ENCODE data around the gene PHKB. TPM values are rescaled to one million over a fixed set of nuclear protein-coding genes. Genes with fewer than 3 reads are reported as not detected.
"Not testable (repeated sequence)": the region's sequence is repeated elsewhere in the genome, so short reads cannot be mapped to it uniquely, and the experiment has no call there.

Gene PHKB
- polyA plus RNA-seq, 2 donors, result 19.5 to 21.2 TPM

DNA sequence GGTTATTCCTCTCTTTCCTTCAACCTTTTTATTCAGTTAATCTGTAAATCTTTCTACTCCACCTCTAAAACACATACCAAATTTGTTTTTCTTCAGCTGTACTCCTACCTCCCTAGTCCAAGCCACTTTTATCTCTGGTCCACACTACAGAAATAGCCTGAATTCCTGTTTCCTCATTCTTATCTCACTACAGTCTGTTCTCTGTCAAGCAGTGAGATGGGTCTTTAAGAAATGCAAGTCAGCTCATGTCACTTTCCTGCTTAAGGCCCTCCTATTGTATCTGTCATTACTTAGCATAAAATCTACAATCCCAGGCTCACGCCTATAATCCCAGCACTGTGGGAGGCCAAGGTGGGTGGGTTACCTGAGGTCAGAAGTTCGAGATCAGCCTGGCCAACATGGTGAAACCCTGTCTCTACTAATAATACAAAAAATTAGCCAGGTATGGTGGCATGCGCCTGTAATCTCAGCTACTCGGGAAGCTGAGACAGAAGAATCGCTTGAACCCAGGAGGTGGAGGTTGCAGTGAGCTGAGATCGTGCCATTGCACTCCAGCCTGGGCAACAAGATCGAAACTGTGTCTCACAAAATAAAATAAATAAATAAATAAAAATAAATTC lies 7.0 kb downstream of the PHKB start:
- 90 to 94% methylated on average over 7 of the region's 7 CpGs for WGBS, 2 donors
- H3K4me1 ChIP-seq (ENCODE audit: control insufficient read depth in 2 of 2, insufficient read depth in 2 of 2, low read length in 1 of 2); H3K9me3 ChIP-seq (ENCODE audit: control insufficient read depth in 2 of 2, insufficient read depth in 1 of 2, low read depth in 1 of 2, low read length in 1 of 2); H3K4me3 ChIP-seq (ENCODE audit: low read depth in 1 of 2, low read length in 2 of 2); H3K27me3 ChIP-seq (ENCODE audit: control insufficient read depth in 1 of 2, insufficient read depth in 2 of 2, low read length in 2 of 2); H3K36me3 ChIP-seq (ENCODE audit: control insufficient read depth in 2 of 2, insufficient read depth in 2 of 2, low read length in 1 of 2); H3K27ac ChIP-seq (ENCODE audit: low read depth in 2 of 2, low read length in 1 of 2): not testable (repeated sequence)

DNA sequence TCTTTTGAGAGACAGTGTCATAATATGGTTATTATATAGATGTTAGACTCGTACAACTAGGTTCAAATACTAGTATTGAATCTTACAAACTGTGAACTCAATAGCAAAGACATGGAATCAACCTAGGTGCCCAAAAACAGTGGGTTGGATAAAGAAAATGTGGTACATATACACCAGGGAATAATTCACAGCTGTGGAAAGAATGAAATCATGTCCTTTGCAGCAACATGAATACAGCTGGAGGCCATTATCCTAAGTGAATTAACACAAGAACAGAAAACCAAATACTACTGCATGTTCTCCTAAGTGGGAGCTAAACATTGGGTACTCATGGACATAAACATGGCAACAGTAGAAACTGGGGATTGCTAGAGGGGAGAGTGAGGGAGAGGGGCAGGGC lies 8.1 kb downstream of the PHKB start:
- Histone ChIP-seq H3K9me3 (ENCODE audit: control insufficient read depth in 2 of 2, insufficient read depth in 1 of 2, low read depth in 1 of 2, low read length in 1 of 2) (no peaks in the 10 kb centered on the region), H3K4me1 (ENCODE audit: control insufficient read depth in 2 of 2, insufficient read depth in 2 of 2, low read length in 1 of 2) (no peaks in the 10 kb centered on the region), H3K27me3 (ENCODE audit: control insufficient read depth in 1 of 2, insufficient read depth in 2 of 2, low read length in 2 of 2) (no peaks in the 10 kb centered on the region), H3K27ac (ENCODE audit: low read depth in 2 of 2, low read length in 1 of 2) (no peak overlapping the region), H3K36me3 (ENCODE audit: control insufficient read depth in 2 of 2, insufficient read depth in 2 of 2, low read length in 1 of 2) (peaks cover 0 to 4% of the 10 kb centered on the region in 2 donors), H3K4me3 (ENCODE audit: low read depth in 1 of 2, low read length in 2 of 2) (no peak overlapping the region)
- WGBS, 2 donors, result 92 to 95% methylated on average over 1 of the region's 1 CpG

DNA sequence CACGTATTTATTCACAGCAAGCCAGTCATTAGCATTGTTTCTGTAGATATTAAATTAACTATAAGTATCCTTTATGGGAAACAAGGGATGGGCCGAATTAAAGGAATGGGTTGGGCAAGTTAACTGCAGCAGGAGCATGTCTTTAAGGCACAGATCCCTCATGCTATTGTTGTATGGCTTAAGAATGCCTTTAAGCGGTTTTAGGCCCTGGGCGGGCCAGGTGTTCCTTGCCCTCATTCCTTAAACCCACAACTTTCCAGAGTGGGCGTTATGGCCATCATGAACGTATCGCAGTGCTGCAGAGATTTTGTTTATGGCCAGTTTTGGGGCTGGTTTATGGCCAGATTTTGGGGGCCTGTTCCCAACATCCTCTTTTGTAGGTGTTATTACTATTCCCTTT lies 9.1 kb downstream of the PHKB start:
- H3K27ac ChIP-seq (ENCODE audit: low read depth in 2 of 2, low read length in 1 of 2), result no peak overlapping the region
- H3K4me1 ChIP-seq (ENCODE audit: control insufficient read depth in 2 of 2, insufficient read depth in 2 of 2, low read length in 1 of 2), result no peaks in the 10 kb centered on the region
- H3K36me3 ChIP-seq (ENCODE audit: control insufficient read depth in 2 of 2, insufficient read depth in 2 of 2, low read length in 1 of 2), result no peaks in the 10 kb centered on the region
- no peaks in the 10 kb centered on the region for H3K27me3 ChIP-seq (ENCODE audit: control insufficient read depth in 1 of 2, insufficient read depth in 2 of 2, low read length in 2 of 2)
- no peaks in the 10 kb centered on the region for H3K9me3 ChIP-seq (ENCODE audit: control insufficient read depth in 2 of 2, insufficient read depth in 1 of 2, low read depth in 1 of 2, low read length in 1 of 2)
- no peak overlapping the region for H3K4me3 ChIP-seq (ENCODE audit: low read depth in 1 of 2, low read length in 2 of 2)
- 79 to 82% methylated on average over 7 of the region's 7 CpGs for WGBS, 2 donors

DNA sequence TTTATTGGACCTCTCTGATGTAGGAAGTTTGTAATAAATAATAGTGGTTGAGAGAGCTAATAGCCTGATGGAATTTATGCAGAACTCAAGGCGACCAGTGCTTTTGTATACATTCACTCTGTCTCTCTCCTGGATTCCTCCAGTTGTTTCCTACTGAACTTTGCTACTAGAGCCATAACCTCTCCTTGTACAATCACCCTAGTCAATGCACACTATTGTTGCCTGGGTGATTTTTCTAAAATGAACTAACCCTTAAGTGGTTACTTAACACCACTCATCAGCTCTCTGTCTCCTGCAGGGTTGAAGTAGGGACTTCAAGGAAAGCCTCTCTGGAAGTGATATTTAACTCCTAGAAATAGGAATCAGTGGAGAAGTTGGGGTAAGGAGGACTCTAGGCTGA lies 9.7 kb downstream of the PHKB start:
- H3K36me3 ChIP-seq (ENCODE audit: control insufficient read depth in 2 of 2, insufficient read depth in 2 of 2, low read length in 1 of 2), result no peaks in the 10 kb centered on the region
- H3K9me3 ChIP-seq (ENCODE audit: control insufficient read depth in 2 of 2, insufficient read depth in 1 of 2, low read depth in 1 of 2, low read length in 1 of 2), result no peaks in the 10 kb centered on the region
- no peak overlapping the region for H3K4me3 ChIP-seq (ENCODE audit: low read depth in 1 of 2, low read length in 2 of 2)
- 94 to 95% methylated on average over 1 of the region's 1 CpG for WGBS, 2 donors
- H3K27me3 ChIP-seq (ENCODE audit: control insufficient read depth in 1 of 2, insufficient read depth in 2 of 2, low read length in 2 of 2), result no peaks in the 10 kb centered on the region
- H3K27ac ChIP-seq (ENCODE audit: low read depth in 2 of 2, low read length in 1 of 2), result no peak overlapping the region
- no peaks in the 10 kb centered on the region for H3K4me1 ChIP-seq (ENCODE audit: control insufficient read depth in 2 of 2, insufficient read depth in 2 of 2, low read length in 1 of 2)

DNA sequence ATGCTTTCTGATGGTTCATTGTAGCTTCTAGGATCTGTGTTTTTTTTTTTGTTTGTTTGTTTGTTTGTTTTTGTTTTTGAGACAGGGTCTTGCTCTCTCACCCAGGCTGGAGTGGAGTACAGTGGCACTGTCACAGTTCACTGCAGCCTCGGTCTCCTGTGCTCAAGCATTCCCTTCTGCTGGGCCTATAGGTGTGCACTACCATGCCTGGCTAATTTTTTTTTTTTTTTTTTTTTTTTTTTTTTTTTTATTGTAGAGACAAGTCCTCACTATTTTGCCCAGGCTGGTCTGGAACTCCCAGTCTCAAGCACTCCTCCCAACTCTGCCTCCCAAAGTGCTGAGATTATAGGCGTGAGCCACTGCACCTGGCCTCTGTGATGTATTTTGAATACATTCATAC lies 11.9 kb downstream of the PHKB start:
- 89 to 95% methylated on average over 2 of the region's 2 CpGs for WGBS, 2 donors
- not testable (repeated sequence) for H3K27ac ChIP-seq (ENCODE audit: low read depth in 2 of 2, low read length in 1 of 2); H3K4me1 ChIP-seq (ENCODE audit: control insufficient read depth in 2 of 2, insufficient read depth in 2 of 2, low read length in 1 of 2); H3K9me3 ChIP-seq (ENCODE audit: control insufficient read depth in 2 of 2, insufficient read depth in 1 of 2, low read depth in 1 of 2, low read length in 1 of 2); H3K4me3 ChIP-seq (ENCODE audit: low read depth in 1 of 2, low read length in 2 of 2); H3K36me3 ChIP-seq (ENCODE audit: control insufficient read depth in 2 of 2, insufficient read depth in 2 of 2, low read length in 1 of 2); H3K27me3 ChIP-seq (ENCODE audit: control insufficient read depth in 1 of 2, insufficient read depth in 2 of 2, low read length in 2 of 2)

DNA sequence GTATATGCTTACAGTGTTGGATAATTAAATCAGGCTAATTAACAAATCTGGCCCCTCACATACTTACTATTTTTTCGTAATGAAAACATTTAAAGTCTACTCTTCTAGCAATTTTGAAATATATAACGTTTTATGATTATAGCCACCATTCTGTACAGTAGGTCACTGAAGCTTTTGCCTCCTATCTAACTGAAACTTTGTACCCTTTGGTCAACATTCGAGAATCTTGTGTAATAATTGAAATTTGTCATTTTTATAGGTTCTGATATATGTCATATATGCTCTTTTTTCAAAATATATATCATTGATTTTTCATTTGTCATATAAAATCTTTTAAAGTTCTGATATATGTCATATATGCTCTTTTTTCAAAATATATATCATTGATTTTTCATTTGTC lies 12.7 kb downstream of the PHKB start:
- no peaks in the 10 kb centered on the region for H3K4me1 ChIP-seq (ENCODE audit: control insufficient read depth in 2 of 2, insufficient read depth in 2 of 2, low read length in 1 of 2)
- no peaks in the 10 kb centered on the region for H3K9me3 ChIP-seq (ENCODE audit: control insufficient read depth in 2 of 2, insufficient read depth in 1 of 2, low read depth in 1 of 2, low read length in 1 of 2)
- H3K27me3 ChIP-seq (ENCODE audit: control insufficient read depth in 1 of 2, insufficient read depth in 2 of 2, low read length in 2 of 2), result no peaks in the 10 kb centered on the region
- 88 to 93% methylated on average over 3 of the region's 3 CpGs for WGBS, 2 donors
- H3K36me3 ChIP-seq (ENCODE audit: control insufficient read depth in 2 of 2, insufficient read depth in 2 of 2, low read length in 1 of 2), result no peaks in the 10 kb centered on the region
- no peak overlapping the region for H3K27ac ChIP-seq (ENCODE audit: low read depth in 2 of 2, low read length in 1 of 2)
- no peak overlapping the region for H3K4me3 ChIP-seq (ENCODE audit: low read depth in 1 of 2, low read length in 2 of 2)

DNA sequence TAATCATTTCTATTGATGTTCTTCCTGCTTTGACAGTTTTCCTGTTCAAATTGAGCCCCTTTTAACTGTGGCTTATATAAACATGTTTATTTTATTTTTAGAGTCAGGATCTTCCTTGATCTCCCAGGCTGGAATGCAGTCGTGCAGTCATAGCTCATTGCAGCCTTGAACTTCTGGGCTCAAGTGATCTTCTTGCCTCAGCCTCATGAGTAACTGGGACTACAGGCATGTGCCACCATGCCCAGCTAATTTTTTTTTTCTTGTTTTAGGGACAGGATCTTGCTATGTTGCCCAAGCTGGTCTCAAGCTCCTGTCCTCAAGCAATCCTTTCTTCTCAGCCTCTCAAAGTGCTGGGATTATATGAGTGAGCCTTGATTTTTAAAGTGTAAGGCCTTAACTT lies 14.7 kb downstream of the PHKB start:
- H3K27me3 ChIP-seq (ENCODE audit: control insufficient read depth in 1 of 2, insufficient read depth in 2 of 2, low read length in 2 of 2), result no peaks in the 10 kb centered on the region
- no peaks in the 10 kb centered on the region for H3K9me3 ChIP-seq (ENCODE audit: control insufficient read depth in 2 of 2, insufficient read depth in 1 of 2, low read depth in 1 of 2, low read length in 1 of 2)
- H3K36me3 ChIP-seq (ENCODE audit: control insufficient read depth in 2 of 2, insufficient read depth in 2 of 2, low read length in 1 of 2), result no peaks in the 10 kb centered on the region
- 29 to 33% methylated on average over 1 of the region's 1 CpG for WGBS, 2 donors
- H3K27ac ChIP-seq (ENCODE audit: low read depth in 2 of 2, low read length in 1 of 2), result no peak overlapping the region
- no peaks in the 10 kb centered on the region for H3K4me1 ChIP-seq (ENCODE audit: control insufficient read depth in 2 of 2, insufficient read depth in 2 of 2, low read length in 1 of 2)
- no peak overlapping the region for H3K4me3 ChIP-seq (ENCODE audit: low read depth in 1 of 2, low read length in 2 of 2)

DNA sequence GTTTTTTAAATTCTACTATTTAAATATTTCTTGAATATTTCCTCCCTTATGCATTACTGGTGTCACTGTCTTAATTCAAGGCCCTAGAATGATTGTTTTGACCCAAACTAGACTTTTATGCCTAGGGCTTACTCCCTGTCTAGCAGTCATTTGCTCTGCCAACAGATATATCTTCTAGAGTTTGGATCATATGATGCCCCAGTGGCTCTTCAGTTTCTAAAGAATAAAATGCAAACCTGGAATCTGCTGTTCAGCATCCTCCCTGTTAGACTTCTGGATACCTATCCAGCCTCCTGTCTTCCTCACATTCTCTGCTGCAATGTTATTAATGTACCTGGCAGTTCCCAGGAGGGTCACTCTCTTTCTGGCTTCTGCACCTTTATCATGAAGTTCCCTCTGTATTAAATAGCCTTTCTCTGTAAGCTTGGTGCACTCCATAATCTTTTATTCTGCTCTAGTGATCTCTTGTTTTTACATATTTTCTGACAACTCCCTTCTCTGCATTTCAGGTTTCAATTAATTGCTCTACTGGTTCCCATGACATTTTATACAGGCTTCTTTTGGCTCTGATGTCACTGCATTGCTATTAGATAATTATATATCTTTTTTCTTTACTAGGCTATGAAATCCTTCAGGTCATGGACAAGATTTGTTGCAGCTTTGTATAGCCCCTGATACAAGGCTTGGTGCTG lies 15.7 kb downstream of the PHKB start:
- Histone ChIP-seq H3K36me3 (ENCODE audit: control insufficient read depth in 2 of 2, insufficient read depth in 2 of 2, low read length in 1 of 2) (no peaks in the 10 kb centered on the region), H3K4me3 (ENCODE audit: low read depth in 1 of 2, low read length in 2 of 2) (no peak overlapping the region), H3K9me3 (ENCODE audit: control insufficient read depth in 2 of 2, insufficient read depth in 1 of 2, low read depth in 1 of 2, low read length in 1 of 2) (no peaks in the 10 kb centered on the region), H3K27me3 (ENCODE audit: control insufficient read depth in 1 of 2, insufficient read depth in 2 of 2, low read length in 2 of 2) (no peaks in the 10 kb centered on the region), H3K27ac (ENCODE audit: low read depth in 2 of 2, low read length in 1 of 2) (no peak overlapping the region), H3K4me1 (ENCODE audit: control insufficient read depth in 2 of 2, insufficient read depth in 2 of 2, low read length in 1 of 2) (no peaks in the 10 kb centered on the region)

DNA sequence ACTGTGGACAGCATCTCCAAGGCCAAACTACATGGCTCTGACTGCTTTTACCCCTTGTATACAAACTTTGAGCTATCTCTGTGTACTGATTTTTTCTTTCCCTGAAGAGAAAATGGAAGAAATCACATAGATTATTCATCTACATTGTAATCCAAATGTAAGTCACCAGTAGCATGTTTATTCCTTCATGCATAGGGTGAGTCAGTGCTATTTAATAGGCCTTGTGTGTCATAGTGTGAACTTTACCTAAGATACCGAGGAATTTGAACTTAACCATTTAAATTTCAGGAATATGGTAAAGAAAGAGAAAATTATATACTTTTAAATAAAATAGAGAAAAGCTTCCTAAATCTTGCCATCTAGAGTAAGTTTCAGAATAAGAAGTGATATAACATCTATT lies 16.5 kb downstream of the PHKB start:
- 56 to 75% methylated on average over 1 of the region's 1 CpG for WGBS, 2 donors
- Histone ChIP-seq H3K27me3 (ENCODE audit: control insufficient read depth in 1 of 2, insufficient read depth in 2 of 2, low read length in 2 of 2) (no peaks in the 10 kb centered on the region), H3K4me1 (ENCODE audit: control insufficient read depth in 2 of 2, insufficient read depth in 2 of 2, low read length in 1 of 2) (no peaks in the 10 kb centered on the region), H3K36me3 (ENCODE audit: control insufficient read depth in 2 of 2, insufficient read depth in 2 of 2, low read length in 1 of 2) (no peaks in the 10 kb centered on the region), H3K4me3 (ENCODE audit: low read depth in 1 of 2, low read length in 2 of 2) (no peak overlapping the region), H3K9me3 (ENCODE audit: control insufficient read depth in 2 of 2, insufficient read depth in 1 of 2, low read depth in 1 of 2, low read length in 1 of 2) (no peaks in the 10 kb centered on the region), H3K27ac (ENCODE audit: low read depth in 2 of 2, low read length in 1 of 2) (no peak overlapping the region)

DNA sequence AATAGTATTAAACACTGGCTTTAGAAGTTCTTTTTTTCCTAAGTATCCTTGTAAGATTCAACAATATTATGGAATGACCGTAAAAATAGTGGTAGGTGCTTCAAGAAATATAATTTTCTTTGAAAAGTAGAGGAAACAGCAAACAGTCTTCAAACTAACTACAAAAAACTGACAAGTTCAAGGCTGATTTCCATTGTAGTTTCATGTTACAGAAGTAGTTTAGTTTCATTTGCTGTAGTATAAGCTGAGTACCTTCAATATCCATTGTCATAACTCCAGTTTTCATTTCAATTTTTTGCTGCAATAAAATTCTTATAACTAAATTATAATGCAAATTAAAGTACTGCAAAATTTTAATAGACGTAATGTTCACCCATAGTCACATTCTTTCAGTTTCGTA lies 19.3 kb downstream of the PHKB start:
- Histone ChIP-seq H3K27me3 (ENCODE audit: control insufficient read depth in 1 of 2, insufficient read depth in 2 of 2, low read length in 2 of 2) (no peaks in the 10 kb centered on the region), H3K27ac (ENCODE audit: low read depth in 2 of 2, low read length in 1 of 2) (no peak overlapping the region), H3K9me3 (ENCODE audit: control insufficient read depth in 2 of 2, insufficient read depth in 1 of 2, low read depth in 1 of 2, low read length in 1 of 2) (no peaks in the 10 kb centered on the region), H3K36me3 (ENCODE audit: control insufficient read depth in 2 of 2, insufficient read depth in 2 of 2, low read length in 1 of 2) (no peaks in the 10 kb centered on the region), H3K4me3 (ENCODE audit: low read depth in 1 of 2, low read length in 2 of 2) (no peak overlapping the region), H3K4me1 (ENCODE audit: control insufficient read depth in 2 of 2, insufficient read depth in 2 of 2, low read length in 1 of 2) (no peaks in the 10 kb centered on the region)
- WGBS, 2 donors, result 96 to 97% methylated on average over 3 of the region's 3 CpGs
